Right lobe of liver (tissue), 6 donors: ENCODE results near the gene EHD3. TPM values are rescaled to one million over a fixed set of nuclear protein-coding genes. Genes with fewer than 3 reads are reported as not detected.

Experiments used
- ATAC-seq, 4 donors: fragments of 200-7000 bp; cut with Tn5 transposase; one replicate each; pipeline ENCODE4 v1.9.1; 2020; ENCODE audit warnings: mild to moderate bottlenecking in 4 of 4, moderate library complexity in 4 of 4
- DNase-seq, 3 donors: peaks; one replicate each; pipeline ENCODE4 v3.0.0-alpha.2; 2020
- H3K27ac ChIP-seq, 3 donors: fragments of 200-600 bp; one replicate each; pipeline ENCODE4 v1.8.0; 2022
- H3K27me3 ChIP-seq, 2 donors: fragments of 200-600 bp; one replicate each; pipeline ENCODE4 v1.8.0; 2022
- H3K36me3 ChIP-seq, 4 donors: fragments of 200-600 bp; sonication (generic) in 1 of 4; one replicate each; pipeline versions ENCODE4 v1.5.1 to v1.8.0; 2017 to 2022; ENCODE audit warnings: control low read depth in 1 of 4
- H3K4me1 ChIP-seq, 4 donors: fragments of 200-600 bp; sonication (generic) in 1 of 4; one replicate each; pipeline versions ENCODE4 v1.5.1 to v1.8.0; 2017 to 2022; ENCODE audit warnings: control low read depth in 1 of 4
- H3K4me3 ChIP-seq, 3 donors: fragments of 200-600 bp; one replicate each; pipeline ENCODE4 v1.8.0; 2022
- H3K9me3 ChIP-seq, 4 donors: fragments of 200-600 bp; sonication (generic) in 1 of 4; one replicate each; pipeline versions ENCODE4 v1.5.1 to v1.8.0; 2017 to 2022; ENCODE audit warnings: control low read depth in 1 of 4
- CTCF ChIP-seq, 4 donors: fragments of 200-600 bp in 3 of 4; fragments of 450-650 bp in 1 of 4; IDR thresholded peaks; one replicate each; pipeline versions ENCODE4 v1.5.1 to v1.8.0; 2016 to 2022; ENCODE audit warnings: antibody characterized with exemption in 4 of 4, mild to moderate bottlenecking in 2 of 4
- POLR2A ChIP-seq: fragments of 450-650 bp; IDR thresholded peaks from one replicate; pipeline ENCODE4 v1.6.1; 2017; ENCODE audit warnings: antibody characterized with exemption, mild to moderate bottlenecking
- WGBS: methylation state at CpG from one replicate; pipeline ENCODE4 v1.1.6; 2018; ENCODE audit warnings: low coverage, low lambda C conversion rate; ENCODE audit not compliant: insufficient coverage; ENCODE audit errors: missing lambda C conversion rate; 5-methylcytosine and 5-hydroxymethylcytosine counted together
- intact Hi-C, 2 donors: fragments of 100-400 bp; cut with DNase I; formaldehyde crosslinking; loops; one replicate each; pipeline versions ENCODE4 v1.11.2 to v1.14.1; 2022
- total RNA-seq, 6 experiments: library from RNA; depleted of rRNA in 2 of 6; stranded (reverse); fragments of >200 nt in 2 of 6; fragmentation: NEBNext Ultra II Directional in 3 of 6; extraction: Animal tissue kit (Norgen Biotek cat#: 25700) in 3 of 6; gene quantifications; one replicate each; pipeline versions ENCODE4 v1.1.0 to v1.2.4, GENCODE V29; 2016 to 2023
- donor health status: DM: no; HTN: yes; CAD: no.
- donor health status: DM: no; HTN: no; CAD: no.
- donor health status: DM: no; HTN: no; CAD: no.
- donor health status: DM: no; HTN: yes; CAD: no.
- donor health status: DM: no; HTN: yes; CAD: no.

Gene EHD3
- total RNA-seq, 6 experiments from 2014 or later: 4.0 to 10.6 (median 7.6) TPM

GRCh38 chr2:31286230-31286629 is 52.3 kb downstream of the EHD3 start:
- TF ChIP-seq CTCF (IDR thresholded peaks at IDR 0.05): no peak
- TF ChIP-seq POLR2A: no peak
- no peaks in the 10 kb centered on the region for H3K4me1 ChIP-seq
- H3K4me3 ChIP-seq: no peak overlapping the region
- intact Hi-C loops: no loop called here
- ATAC-seq: peak in 1 of 4 donors; percentile 15
- DNase-seq: no peak
- H3K27me3 ChIP-seq: no peaks in the 10 kb centered on the region
- WGBS: 39% methylated on average over 4 of the region's 4 CpGs
- H3K27ac ChIP-seq: no peak overlapping the region
- no peaks in the 10 kb centered on the region for H3K9me3 ChIP-seq
- H3K36me3 ChIP-seq: no peaks in the 10 kb centered on the region

DNA sequence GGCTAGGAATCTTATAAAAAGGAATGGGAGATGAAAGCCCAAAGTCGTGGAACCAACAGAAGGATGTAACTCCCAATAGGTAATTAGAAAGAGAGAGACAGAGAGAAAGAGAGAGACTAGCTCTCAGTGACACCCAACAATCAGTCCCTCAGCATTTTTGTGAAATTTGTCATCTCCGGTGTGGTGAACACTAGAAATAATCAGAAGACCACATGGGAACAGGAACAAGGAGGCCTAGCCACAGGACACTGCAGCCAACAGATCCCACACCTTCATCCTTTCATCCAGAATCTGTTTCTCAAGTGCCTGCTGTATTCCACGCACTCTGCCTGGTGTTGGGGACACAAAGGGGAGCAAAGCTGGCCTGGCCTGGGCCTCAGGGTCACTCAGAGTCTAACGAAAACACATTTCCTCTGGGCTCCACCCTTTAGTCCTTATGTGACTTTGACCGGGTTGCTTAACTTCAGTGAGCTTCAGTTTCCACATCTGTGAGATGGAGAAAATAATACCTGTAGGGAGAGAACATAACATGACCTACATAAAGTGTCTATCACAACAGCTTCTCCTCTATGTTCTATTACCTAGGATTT is 53.1 kb downstream of the EHD3 start:
- Histone ChIP-seq H3K4me1 (no peaks in the 10 kb centered on the region), H3K36me3 (no peaks in the 10 kb centered on the region), H3K9me3 (no peaks in the 10 kb centered on the region), H3K27me3 (no peaks in the 10 kb centered on the region), H3K27ac (no peak overlapping the region), H3K4me3 (no peak overlapping the region)
- no peak for DNase-seq
- intact Hi-C loops: no loop called here
- 50% methylated on average over 4 of the region's 5 CpGs for WGBS
- no peak for TF ChIP-seq POLR2A
- TF ChIP-seq CTCF (IDR thresholded peaks at IDR 0.05): no peak
- ATAC-seq: peak; percentile 21 to 63 (median 36)

GRCh38 chr2:31287654-31288053 is 53.7 kb downstream of the EHD3 start:
- 39% methylated on average over 2 of the region's 2 CpGs for WGBS
- ATAC-seq: peak in 3 of 4 donors; percentile 49 to 55 (median 49)
- TF ChIP-seq POLR2A (no peak), CTCF (IDR thresholded peaks at IDR 0.05) (no peak)

DNA sequence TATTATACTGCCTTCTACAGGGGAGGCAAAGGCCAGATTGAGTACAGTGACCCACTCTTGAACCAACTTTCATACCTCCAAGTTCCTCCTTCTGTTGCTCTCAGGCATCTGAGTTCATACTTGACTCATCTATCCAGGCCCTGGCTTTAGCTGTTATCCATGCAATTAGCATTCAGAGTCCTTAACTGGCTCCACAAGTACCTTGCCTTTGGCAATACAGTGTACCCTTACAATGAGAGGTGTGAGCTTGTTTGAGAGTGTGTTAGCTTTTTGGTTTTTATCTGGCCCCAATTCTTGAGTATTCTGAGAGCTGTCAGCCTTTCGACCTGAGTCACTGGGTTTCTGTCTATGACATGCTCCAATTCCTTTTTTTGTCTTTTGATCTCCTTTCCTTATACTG is 60.2 kb downstream of the EHD3 start:
- no peak for ATAC-seq
- no peaks in the 10 kb centered on the region for H3K36me3 ChIP-seq
- intact Hi-C loops: no loop called here
- no peaks in the 10 kb centered on the region for H3K4me1 ChIP-seq
- DNase-seq: no peak
- no peak overlapping the region for H3K27ac ChIP-seq
- 89% methylated on average over 1 of the region's 1 CpG for WGBS
- no peaks in the 10 kb centered on the region for H3K27me3 ChIP-seq
- H3K4me3 ChIP-seq: no peak overlapping the region
- H3K9me3 ChIP-seq: no peaks in the 10 kb centered on the region
- TF ChIP-seq CTCF (IDR thresholded peaks at IDR 0.05): no peak
- TF ChIP-seq POLR2A: no peak

More at GRCh38 chr2:31287654-31288053, 53.7 kb downstream of the EHD3 start:
- no peak for DNase-seq
- intact Hi-C loops: no loop called here
- Histone ChIP-seq H3K27ac (no peak overlapping the region), H3K9me3 (no peaks in the 10 kb centered on the region), H3K36me3 (no peaks in the 10 kb centered on the region), H3K4me3 (no peak overlapping the region), H3K27me3 (no peaks in the 10 kb centered on the region), H3K4me1 (no peaks in the 10 kb centered on the region)
